Measurements from ENCODE around the gene COBLL1. TPM values are rescaled to one million over a fixed set of nuclear protein-coding genes. Genes with fewer than 3 reads are reported as not detected.

Gene COBLL1
- total RNA-seq, 1 experiment from 2014 or later, result 0.04 TPM

GRCh38 chr2:164877927-164878326 lies 36.3 kb upstream of the COBLL1 start:
- Histone ChIP-seq H3K9ac (ENCODE audit: low read length) (no peak overlapping the region), H3K27me3 (ENCODE audit: low read length) (no peaks in the 10 kb centered on the region), H3K4me2 (ENCODE audit: low read depth, low read length, poor library complexity, severe bottlenecking) (no peak overlapping the region), H3K36me3 (ENCODE audit: insufficient read depth, low read length) (no peaks in the 10 kb centered on the region), H4K20me1 (ENCODE audit: insufficient read depth, low read depth, low read length) (no peaks in the 10 kb centered on the region), H3K4me1 (ENCODE audit: low read length) (no peaks in the 10 kb centered on the region), H3K4me3 (ENCODE audit: low read length) (no peak overlapping the region), H2AFZ (ENCODE audit: low read length) (no peak overlapping the region), H3K9me3 (ENCODE audit: low read length) (no peaks in the 10 kb centered on the region), H3K27ac (ENCODE audit: low read length) (no peak overlapping the region), H3K9me2 (replicated peaks; ENCODE audit: insufficient read depth, low read length) (no peaks in the 10 kb centered on the region), H3K79me2 (ENCODE audit: low read length) (no peaks in the 10 kb centered on the region)
- no peak for DNase-seq

- no peak for DNase-seq
Measured at GRCh38 chr2:164877169-164877568, 35.5 kb upstream of the COBLL1 start.

DNA sequence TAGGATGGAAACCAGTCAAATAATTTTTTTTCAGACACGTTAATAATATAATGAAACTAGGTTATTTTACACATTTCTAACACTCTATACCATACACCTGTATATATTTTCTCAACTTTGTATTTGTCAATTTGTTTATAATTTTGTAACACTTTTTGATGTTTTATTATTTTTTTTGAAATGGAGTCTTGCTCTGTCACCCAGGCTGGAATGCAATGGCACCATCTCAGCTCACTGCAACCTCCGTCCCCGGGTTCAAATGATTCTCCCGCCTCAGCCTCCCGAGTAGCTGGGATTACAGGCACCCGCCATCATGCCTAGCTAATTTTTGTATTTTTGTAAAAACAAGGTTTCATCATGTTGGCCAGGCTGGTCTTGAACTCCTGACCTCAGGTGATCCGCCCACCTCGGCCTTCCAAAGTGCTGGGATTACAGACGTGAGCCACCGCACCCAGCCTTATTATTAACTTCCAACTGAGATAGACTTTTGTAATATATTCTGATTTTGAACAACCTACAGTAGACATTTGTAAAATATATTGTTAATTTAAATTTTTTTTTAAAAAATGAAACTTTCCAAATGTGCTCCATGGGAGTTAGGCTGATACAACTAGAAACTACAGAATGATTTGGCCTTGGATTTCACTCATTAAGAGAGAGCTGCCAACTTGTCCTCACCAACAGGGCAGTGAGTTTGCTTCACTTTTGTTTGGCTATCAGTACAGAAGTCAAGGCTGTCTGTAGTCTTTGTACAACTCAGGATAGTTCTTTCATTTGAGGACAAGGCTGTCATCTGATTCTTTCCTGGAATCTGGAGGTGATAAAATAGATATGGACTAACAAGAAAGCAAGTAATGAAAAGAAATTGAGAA lies 33.9 kb upstream of the COBLL1 start:
- H3K4me1 ChIP-seq (ENCODE audit: low read length), result no peaks in the 10 kb centered on the region
- no peak overlapping the region for H3K4me3 ChIP-seq (ENCODE audit: low read length)
- H3K79me2 ChIP-seq (ENCODE audit: low read length), result no peaks in the 10 kb centered on the region
- DNase-seq, result no peak
- H4K20me1 ChIP-seq (ENCODE audit: insufficient read depth, low read depth, low read length), result no peaks in the 10 kb centered on the region
- H3K9me3 ChIP-seq (ENCODE audit: low read length), result no peaks in the 10 kb centered on the region
- H2AFZ ChIP-seq (ENCODE audit: low read length), result no peak overlapping the region
- H3K9me2 ChIP-seq (replicated peaks; ENCODE audit: insufficient read depth, low read length), result no peaks in the 10 kb centered on the region
- H3K4me2 ChIP-seq (ENCODE audit: low read depth, low read length, poor library complexity, severe bottlenecking), result no peak overlapping the region
- H3K27ac ChIP-seq (ENCODE audit: low read length), result no peak overlapping the region
- no peaks in the 10 kb centered on the region for H3K36me3 ChIP-seq (ENCODE audit: insufficient read depth, low read length)
- no peak overlapping the region for H3K9ac ChIP-seq (ENCODE audit: low read length)
- no peaks in the 10 kb centered on the region for H3K27me3 ChIP-seq (ENCODE audit: low read length)

More at GRCh38 chr2:164877169-164877568, 35.5 kb upstream of the COBLL1 start:
- H2AFZ ChIP-seq (ENCODE audit: low read length), result no peak overlapping the region
- no peaks in the 10 kb centered on the region for H3K9me3 ChIP-seq (ENCODE audit: low read length)
- no peaks in the 10 kb centered on the region for H3K9me2 ChIP-seq (replicated peaks; ENCODE audit: insufficient read depth, low read length)
- no peaks in the 10 kb centered on the region for H4K20me1 ChIP-seq (ENCODE audit: insufficient read depth, low read depth, low read length)
- H3K27me3 ChIP-seq (ENCODE audit: low read length), result no peaks in the 10 kb centered on the region
- H3K4me2 ChIP-seq (ENCODE audit: low read depth, low read length, poor library complexity, severe bottlenecking), result no peak overlapping the region
- no peaks in the 10 kb centered on the region for H3K79me2 ChIP-seq (ENCODE audit: low read length)
- no peaks in the 10 kb centered on the region for H3K36me3 ChIP-seq (ENCODE audit: insufficient read depth, low read length)
- no peaks in the 10 kb centered on the region for H3K4me1 ChIP-seq (ENCODE audit: low read length)
- H3K4me3 ChIP-seq (ENCODE audit: low read length), result no peak overlapping the region
- H3K9ac ChIP-seq (ENCODE audit: low read length), result no peak overlapping the region
- no peak overlapping the region for H3K27ac ChIP-seq (ENCODE audit: low read length)

GRCh38 chr2:164873210-164873908 lies 31.7 kb upstream of the COBLL1 start:
- no peaks in the 10 kb centered on the region for H3K9me3 ChIP-seq (ENCODE audit: low read length)

DNA sequence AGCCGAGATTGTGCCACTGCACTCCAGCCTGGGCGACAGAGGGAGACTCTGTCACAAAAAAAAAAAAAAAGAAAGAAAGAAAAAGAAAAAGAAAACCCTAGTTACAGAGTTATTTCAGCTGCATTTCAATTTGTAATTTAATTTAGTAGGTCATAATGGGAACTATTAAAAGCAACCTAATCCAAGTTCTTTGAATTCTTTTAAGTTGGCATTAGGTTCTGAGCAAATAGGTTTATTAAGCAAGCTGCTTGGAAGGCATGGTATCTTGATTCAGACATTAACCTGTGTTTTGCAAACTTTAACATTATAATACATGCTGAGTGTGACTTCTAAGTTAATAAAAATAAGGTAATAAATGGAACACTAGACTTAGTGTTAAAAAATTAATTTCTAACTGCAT lies 29.8 kb upstream of the COBLL1 start:
- no peaks in the 10 kb centered on the region for H4K20me1 ChIP-seq (ENCODE audit: insufficient read depth, low read depth, low read length)
- H3K9ac ChIP-seq (ENCODE audit: low read length), result no peak overlapping the region
- no peak overlapping the region for H3K27ac ChIP-seq (ENCODE audit: low read length)
- no peaks in the 10 kb centered on the region for H3K9me2 ChIP-seq (replicated peaks; ENCODE audit: insufficient read depth, low read length)
- H3K4me3 ChIP-seq (ENCODE audit: low read length), result no peak overlapping the region
- DNase-seq, result no peak
- H3K27me3 ChIP-seq (ENCODE audit: low read length), result no peaks in the 10 kb centered on the region
- no peaks in the 10 kb centered on the region for H3K79me2 ChIP-seq (ENCODE audit: low read length)
- H3K9me3 ChIP-seq (ENCODE audit: low read length), result no peaks in the 10 kb centered on the region
- no peaks in the 10 kb centered on the region for H3K4me1 ChIP-seq (ENCODE audit: low read length)
- no peak overlapping the region for H3K4me2 ChIP-seq (ENCODE audit: low read depth, low read length, poor library complexity, severe bottlenecking)
- no peaks in the 10 kb centered on the region for H3K36me3 ChIP-seq (ENCODE audit: insufficient read depth, low read length)
- H2AFZ ChIP-seq (ENCODE audit: low read length), result no peak overlapping the region

More at GRCh38 chr2:164873210-164873908, 31.7 kb upstream of the COBLL1 start:
- Histone ChIP-seq H3K27me3 (ENCODE audit: low read length) (no peaks in the 10 kb centered on the region), H3K9me2 (replicated peaks; ENCODE audit: insufficient read depth, low read length) (no peaks in the 10 kb centered on the region), H3K36me3 (ENCODE audit: insufficient read depth, low read length) (no peaks in the 10 kb centered on the region), H3K4me1 (ENCODE audit: low read length) (no peaks in the 10 kb centered on the region), H4K20me1 (ENCODE audit: insufficient read depth, low read depth, low read length) (no peaks in the 10 kb centered on the region), H3K27ac (ENCODE audit: low read length) (no peak overlapping the region), H3K4me2 (ENCODE audit: low read depth, low read length, poor library complexity, severe bottlenecking) (no peak overlapping the region), H3K4me3 (ENCODE audit: low read length) (no peak overlapping the region), H3K9ac (ENCODE audit: low read length) (no peak overlapping the region), H3K79me2 (ENCODE audit: low read length) (no peaks in the 10 kb centered on the region), H2AFZ (ENCODE audit: low read length) (no peak overlapping the region)
- no peak for DNase-seq

DNA sequence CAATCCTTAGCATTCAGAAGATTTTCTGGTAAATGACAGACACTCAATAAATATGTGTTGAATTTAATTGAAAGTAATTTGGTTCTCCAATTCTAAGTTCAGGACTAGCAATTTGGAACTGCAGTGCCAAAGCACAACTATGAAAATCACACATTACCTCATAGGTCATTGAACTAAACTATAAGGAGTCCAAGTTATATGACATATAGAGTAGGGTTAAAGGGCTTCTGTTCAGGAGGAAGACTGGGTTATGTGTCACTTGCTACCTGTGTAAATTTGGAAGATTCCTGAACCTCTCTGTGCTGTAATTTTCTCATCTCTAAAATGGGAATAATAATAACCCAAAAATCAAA lies 27.8 kb upstream of the COBLL1 start:
- no peak for DNase-seq
- H3K4me3 ChIP-seq (ENCODE audit: low read length), result no peak overlapping the region
- no peak overlapping the region for H3K4me2 ChIP-seq (ENCODE audit: low read depth, low read length, poor library complexity, severe bottlenecking)
- no peaks in the 10 kb centered on the region for H3K9me2 ChIP-seq (replicated peaks; ENCODE audit: insufficient read depth, low read length)
- H3K27ac ChIP-seq (ENCODE audit: low read length), result no peak overlapping the region
- no peaks in the 10 kb centered on the region for H3K79me2 ChIP-seq (ENCODE audit: low read length)
- no peak overlapping the region for H2AFZ ChIP-seq (ENCODE audit: low read length)
- no peaks in the 10 kb centered on the region for H4K20me1 ChIP-seq (ENCODE audit: insufficient read depth, low read depth, low read length)
- H3K4me1 ChIP-seq (ENCODE audit: low read length), result no peaks in the 10 kb centered on the region
- H3K36me3 ChIP-seq (ENCODE audit: insufficient read depth, low read length), result no peaks in the 10 kb centered on the region
- no peaks in the 10 kb centered on the region for H3K27me3 ChIP-seq (ENCODE audit: low read length)
- no peaks in the 10 kb centered on the region for H3K9me3 ChIP-seq (ENCODE audit: low read length)
- no peak overlapping the region for H3K9ac ChIP-seq (ENCODE audit: low read length)

DNA sequence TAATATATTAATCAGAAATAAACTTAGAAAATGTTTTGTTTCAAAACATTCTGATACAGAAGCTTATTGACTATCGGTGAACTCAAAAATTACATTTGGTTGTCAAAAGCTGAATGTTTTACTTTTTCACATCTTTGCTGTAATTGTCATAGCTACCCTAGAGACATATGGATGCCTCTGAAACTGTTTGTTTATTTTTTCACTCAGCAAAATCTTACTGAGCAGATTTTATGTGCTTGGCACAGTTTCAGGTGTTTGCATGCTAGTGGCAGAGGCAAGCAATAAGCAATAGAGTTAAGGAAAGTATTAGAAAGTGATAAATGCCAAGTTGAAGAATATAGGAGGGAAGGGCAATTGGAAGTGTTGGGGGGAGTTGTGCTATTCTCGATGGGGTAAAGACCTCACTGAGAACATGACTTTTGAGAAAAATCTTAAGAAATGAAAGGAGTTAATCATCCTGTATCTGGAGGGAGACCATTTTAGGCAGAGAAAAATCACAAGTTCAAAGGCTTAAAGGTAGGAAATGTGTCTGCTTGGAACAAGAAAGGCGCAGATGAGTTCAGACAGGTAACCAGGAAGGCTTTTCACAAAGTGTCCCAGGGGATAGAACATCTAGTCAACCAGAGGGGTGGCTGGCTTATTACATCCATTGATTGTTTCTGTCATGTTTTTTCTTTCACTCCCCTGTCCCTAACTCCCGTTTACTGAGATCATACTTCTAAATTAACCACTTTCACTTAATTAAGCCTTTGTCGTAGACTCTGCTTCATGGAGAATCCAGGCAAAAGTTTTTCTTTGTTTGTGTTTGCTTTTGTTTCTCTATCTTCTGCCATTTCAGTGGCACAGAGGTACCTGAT lies 27.2 kb upstream of the COBLL1 start:
- Histone ChIP-seq H3K9ac (ENCODE audit: low read length) (no peak overlapping the region), H3K27me3 (ENCODE audit: low read length) (no peaks in the 10 kb centered on the region), H4K20me1 (ENCODE audit: insufficient read depth, low read depth, low read length) (no peaks in the 10 kb centered on the region), H3K4me1 (ENCODE audit: low read length) (no peaks in the 10 kb centered on the region), H3K4me3 (ENCODE audit: low read length) (no peak overlapping the region), H3K79me2 (ENCODE audit: low read length) (no peaks in the 10 kb centered on the region), H3K9me3 (ENCODE audit: low read length) (no peaks in the 10 kb centered on the region), H3K9me2 (replicated peaks; ENCODE audit: insufficient read depth, low read length) (no peaks in the 10 kb centered on the region), H2AFZ (ENCODE audit: low read length) (no peak overlapping the region), H3K27ac (ENCODE audit: low read length) (no peak overlapping the region), H3K36me3 (ENCODE audit: insufficient read depth, low read length) (no peaks in the 10 kb centered on the region), H3K4me2 (ENCODE audit: low read depth, low read length, poor library complexity, severe bottlenecking) (no peak overlapping the region)
- DNase-seq, result no peak
